GM21447 (cell line): ENCODE results near the gene CBLB.

Experiments
- ATAC-seq: cut with Tn5 transposase; IDR thresholded peaks from one replicate; pipeline ENCODE4 v1.9.1; 2021; ENCODE audit not compliant: unreplicated experiment

The CBLB gene

GRCh38 chr3:105647047-105647446 is 221.8 kb downstream of the CBLB start:
- no peak for ATAC-seq

- no peak for ATAC-seq
Measured at GRCh38 chr3:105639131-105639530, 229.7 kb downstream of the CBLB start.

GRCh38 chr3:105634708-105635107 is 234.1 kb downstream of the CBLB start:
- no peak for ATAC-seq

- ATAC-seq: no peak
Measured at GRCh38 chr3:105629718-105630117, 239.1 kb downstream of the CBLB start.

GRCh38 chr3:105626739-105627138 is 242.1 kb downstream of the CBLB start:
- no peak for ATAC-seq

- no peak for ATAC-seq
Measured at GRCh38 chr3:105622169-105622568, 246.6 kb downstream of the CBLB start.

- no peak for ATAC-seq
Measured at GRCh38 chr3:105620236-105620635, 248.6 kb downstream of the CBLB start.

- no peak for ATAC-seq
Measured at GRCh38 chr3:105619651-105620050, 249.2 kb downstream of the CBLB start.

GRCh38 chr3:105618556-105618955 is 250.3 kb downstream of the CBLB start:
- no peak for ATAC-seq

GRCh38 chr3:105616374-105617121 is 252.3 kb downstream of the CBLB start:
- no peak for ATAC-seq

GRCh38 chr3:105615814-105616213 is 253.0 kb downstream of the CBLB start:
- ATAC-seq: no peak

- ATAC-seq: no peak
Measured at GRCh38 chr3:105614288-105615030, 254.4 kb downstream of the CBLB start.

- ATAC-seq: no peak
Measured at GRCh38 chr3:105613120-105613519, 255.7 kb downstream of the CBLB start.

GRCh38 chr3:105611304-105612192 is 257.3 kb downstream of the CBLB start:
- ATAC-seq: no peak

GRCh38 chr3:105610473-105610872 is 258.3 kb downstream of the CBLB start:
- no peak for ATAC-seq

GRCh38 chr3:105608623-105609022 is 260.2 kb downstream of the CBLB start:
- ATAC-seq: no peak

GRCh38 chr3:105606016-105606415 is 262.8 kb downstream of the CBLB start:
- ATAC-seq: no peak
